GM10266 (cell line): ENCODE measurements around the gene CRLF3.
"Not testable (repeated sequence)": the region's sequence is repeated elsewhere in the genome, so short reads cannot be mapped to it uniquely, and the experiment has no call there.

Experiments
- DNase-seq: peaks from one replicate; pipeline ENCODE4 v3.0.0; 2012; ENCODE audit errors: extremely low spot score
- TF ChIP-seq, protein P1 (sequence below): IDR thresholded peaks from 2 replicates; pipeline ENCODE4 v1.5.1; 2012; ENCODE audit warnings: mild to moderate bottlenecking, low read depth; ENCODE audit not compliant: control insufficient read depth, insufficient read depth; ENCODE audit errors: missing control alignments

The CRLF3 gene

DNA sequence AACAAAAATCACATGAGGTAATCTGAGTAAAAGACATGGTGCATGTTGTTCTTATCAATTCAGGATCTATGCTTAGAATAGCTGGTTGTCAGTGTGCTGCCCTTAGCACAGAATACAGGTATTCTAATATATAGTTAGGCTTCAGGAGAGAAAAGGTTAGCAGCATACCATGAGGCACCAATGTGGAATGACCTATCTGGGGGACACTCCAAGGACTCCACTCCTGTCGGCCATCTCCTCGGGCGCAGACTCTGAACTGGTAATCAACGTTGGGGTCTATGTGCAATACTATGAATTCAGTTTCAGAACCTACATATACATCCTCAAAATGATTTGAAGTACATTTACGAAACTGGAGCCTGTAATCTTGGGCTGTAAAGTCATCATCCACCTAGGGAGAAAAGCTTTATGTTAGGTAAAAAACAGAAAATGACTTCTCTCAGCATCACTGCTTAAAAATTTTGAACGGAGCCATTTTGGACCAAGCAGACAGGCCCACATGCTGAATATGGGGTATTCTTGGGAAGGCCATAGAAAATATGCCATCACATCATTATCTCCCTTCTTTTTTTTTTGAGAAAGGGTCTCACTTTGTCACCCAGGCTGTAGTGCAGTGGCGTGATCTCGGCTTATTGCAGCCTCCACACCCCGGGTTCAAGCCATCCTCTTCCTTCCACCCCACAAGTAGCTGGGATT lies 31.1 kb downstream of the CRLF3 start:
- TF ChIP-seq, protein P1, sequence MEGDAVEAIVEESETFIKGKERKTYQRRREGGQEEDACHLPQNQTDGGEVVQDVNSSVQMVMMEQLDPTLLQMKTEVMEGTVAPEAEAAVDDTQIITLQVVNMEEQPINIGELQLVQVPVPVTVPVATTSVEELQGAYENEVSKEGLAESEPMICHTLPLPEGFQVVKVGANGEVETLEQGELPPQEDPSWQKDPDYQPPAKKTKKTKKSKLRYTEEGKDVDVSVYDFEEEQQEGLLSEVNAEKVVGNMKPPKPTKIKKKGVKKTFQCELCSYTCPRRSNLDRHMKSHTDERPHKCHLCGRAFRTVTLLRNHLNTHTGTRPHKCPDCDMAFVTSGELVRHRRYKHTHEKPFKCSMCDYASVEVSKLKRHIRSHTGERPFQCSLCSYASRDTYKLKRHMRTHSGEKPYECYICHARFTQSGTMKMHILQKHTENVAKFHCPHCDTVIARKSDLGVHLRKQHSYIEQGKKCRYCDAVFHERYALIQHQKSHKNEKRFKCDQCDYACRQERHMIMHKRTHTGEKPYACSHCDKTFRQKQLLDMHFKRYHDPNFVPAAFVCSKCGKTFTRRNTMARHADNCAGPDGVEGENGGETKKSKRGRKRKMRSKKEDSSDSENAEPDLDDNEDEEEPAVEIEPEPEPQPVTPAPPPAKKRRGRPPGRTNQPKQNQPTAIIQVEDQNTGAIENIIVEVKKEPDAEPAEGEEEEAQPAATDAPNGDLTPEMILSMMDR: no peak
- DNase-seq: no peak

DNA sequence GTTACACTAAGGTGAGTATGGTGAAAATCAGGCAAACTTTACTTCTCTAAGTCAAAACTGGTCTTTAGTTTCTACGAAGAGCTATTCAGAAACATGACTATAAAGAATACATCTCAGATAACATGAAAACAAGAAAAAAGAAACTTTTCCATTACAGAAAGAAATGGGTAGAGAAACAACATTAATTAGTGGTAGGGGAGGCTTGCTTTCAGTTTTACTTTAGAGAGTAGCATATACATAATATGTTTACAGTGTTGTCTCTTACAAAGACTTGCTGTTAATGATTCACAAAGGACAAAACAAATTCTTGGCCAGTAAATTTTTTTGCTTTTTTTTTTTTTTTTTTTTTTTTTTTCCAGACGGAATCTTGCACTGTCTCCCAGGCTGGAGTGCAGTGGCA lies 34.2 kb downstream of the CRLF3 start:
- peak; percentile 14 for DNase-seq
- TF ChIP-seq, protein P1: no peak

DNA sequence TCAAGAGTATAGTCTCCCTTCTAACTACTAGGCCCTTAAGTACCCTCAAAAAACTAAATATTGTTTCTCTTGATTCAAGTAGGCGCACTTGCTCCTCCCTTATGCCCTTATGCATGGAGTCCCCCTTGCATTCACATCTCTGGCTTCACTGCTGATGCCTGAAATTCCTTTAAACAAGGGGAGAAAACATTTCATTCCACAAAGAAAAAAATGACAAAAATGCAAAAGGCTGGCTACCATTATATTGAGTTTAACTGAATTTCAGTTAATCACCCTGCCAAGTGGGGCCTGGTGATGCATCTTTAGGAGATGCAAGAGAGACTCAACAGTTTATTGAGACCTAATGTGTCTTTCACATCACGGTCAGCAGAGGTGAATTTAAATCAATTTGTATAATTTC lies 35.6 kb downstream of the CRLF3 start:
- TF ChIP-seq, protein P1: no peak
- no peak for DNase-seq

DNA sequence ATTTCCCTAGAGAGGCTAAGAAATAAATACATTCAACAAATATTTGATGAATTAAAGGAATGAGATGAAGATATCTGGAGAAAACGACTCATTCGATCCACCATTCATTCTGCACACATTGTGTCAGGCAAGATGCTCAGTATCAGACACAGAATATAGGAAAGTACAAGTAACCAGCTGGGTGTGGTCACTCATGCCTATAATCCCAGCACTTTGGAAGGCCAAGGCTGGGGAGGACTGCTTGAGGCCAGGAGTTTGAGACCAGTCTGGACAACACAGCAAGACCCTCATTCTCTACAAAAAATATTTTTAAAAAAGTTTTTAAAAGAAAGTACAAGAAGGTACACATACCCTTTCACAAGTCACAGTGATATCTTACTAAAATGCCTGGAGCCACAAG lies 42.3 kb downstream of the CRLF3 start:
- TF ChIP-seq, protein P1: no peak
- DNase-seq: no peak

DNA sequence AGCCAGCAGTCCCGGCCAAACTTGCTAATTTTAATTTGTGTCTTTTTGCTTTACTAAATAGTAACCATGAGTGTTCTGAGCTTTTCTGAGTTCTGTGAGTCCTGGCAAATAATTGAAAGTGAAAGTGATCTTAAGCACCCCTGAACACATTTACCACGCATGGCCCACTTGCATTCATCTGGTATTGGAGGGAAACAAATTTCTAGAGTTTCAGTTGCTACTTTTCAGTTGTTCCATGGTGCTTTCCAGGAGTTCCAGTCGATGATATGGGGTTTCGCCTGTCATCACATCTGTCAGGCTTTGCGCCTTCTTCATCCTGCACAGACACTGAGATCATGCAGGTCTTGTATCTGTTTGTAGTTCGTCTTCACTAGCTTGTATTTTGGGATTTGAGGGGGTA lies 44.1 kb downstream of the CRLF3 start:
- TF ChIP-seq, protein P1: no peak
- peak; percentile 12 for DNase-seq

DNA sequence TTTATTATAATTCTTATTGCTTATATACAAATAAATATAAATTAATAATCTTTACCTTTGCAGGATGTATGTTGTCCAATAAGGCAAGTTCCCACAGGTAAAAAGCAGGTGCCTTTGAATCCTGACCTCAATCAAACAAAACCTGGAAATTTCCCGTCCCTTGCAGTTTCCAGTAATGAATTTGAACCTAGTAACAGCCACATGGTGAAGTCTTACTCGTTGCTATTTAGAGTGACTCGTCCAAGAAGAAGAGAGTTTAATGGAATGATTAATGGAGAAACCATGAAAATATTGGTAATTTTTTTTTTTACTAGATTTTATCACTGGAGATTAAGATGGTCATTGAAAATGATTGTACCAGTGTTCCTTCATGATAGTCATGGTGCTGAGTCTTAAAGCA lies 55.7 kb downstream of the CRLF3 start:
- DNase-seq: not testable (repeated sequence)

DNA sequence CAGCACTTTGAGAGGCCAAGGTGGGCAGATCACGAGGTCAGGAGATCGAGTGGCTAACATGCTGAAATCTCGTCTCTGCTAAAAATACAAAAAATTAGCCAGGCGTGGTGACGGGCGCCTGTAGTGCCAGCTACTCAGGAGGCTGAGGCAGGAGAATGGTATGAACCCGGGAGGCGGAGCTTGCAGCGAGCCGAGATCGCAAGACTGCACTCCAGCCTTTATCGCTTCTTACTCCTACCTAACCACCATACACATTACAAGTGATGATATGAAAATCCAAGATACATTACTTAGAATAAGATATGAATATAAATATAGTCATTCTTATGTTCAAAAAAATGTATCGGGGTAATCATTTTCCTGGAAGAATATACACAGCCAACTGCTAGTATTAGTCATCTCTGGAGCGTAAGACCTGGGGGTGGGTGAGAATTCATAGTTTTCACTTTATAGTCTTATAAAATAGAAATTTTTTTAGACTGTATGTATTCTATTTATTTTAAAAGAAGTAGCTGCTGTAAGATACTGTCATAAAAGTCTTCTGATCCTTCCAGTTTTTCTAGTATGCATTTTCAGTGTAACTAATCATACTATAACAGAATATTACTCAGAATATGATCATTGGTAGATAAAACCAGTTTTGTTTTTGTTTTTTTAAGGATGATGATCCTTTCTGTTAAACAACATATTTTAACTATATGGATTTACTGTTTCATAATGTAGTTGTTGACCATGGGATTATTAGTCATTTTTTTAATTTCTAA lies 56.7 kb downstream of the CRLF3 start:
- DNase-seq: not testable (repeated sequence)

DNA sequence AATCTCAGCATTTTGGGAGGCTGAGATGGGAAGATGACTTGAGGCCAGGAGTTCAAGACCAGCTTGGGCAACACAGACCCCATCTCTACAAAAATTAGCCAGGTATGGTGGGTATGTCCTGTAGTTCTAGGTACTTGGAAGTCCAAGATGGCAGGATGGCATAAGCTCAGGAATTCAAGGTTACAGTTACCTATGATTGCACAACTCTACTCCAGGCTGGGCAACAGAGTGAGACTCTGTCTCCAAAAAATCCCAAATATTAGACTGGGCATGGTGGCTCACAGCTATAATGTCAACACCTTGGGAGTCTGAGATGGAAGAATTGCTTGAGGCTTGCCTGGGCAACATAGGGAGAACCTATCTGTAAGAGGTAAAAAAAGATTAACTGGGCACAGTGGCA lies 63.4 kb downstream of the CRLF3 start:
- DNase-seq: no peak
- TF ChIP-seq, protein P1: no peak

DNA sequence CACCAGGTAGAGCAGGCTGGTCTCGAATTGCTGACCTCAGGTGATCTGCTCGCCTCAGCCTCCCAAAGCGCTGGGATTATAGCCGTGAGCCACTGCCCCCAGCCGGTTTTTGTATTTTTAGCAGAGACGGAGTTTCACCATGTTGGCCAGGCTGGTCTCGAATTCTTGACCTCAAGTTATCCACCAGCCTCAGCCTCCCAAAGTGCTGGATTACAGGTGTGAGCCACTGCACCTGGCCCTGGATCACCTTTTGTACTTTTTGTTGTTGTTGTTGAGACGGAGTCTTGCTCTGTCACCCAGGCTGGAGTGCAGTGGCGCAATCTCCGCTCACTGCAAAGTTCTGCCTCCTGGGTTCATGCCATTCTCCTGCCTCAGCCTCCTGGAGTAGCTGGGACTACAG lies 71.2 kb downstream of the CRLF3 start:
- not testable (repeated sequence) for DNase-seq

DNA sequence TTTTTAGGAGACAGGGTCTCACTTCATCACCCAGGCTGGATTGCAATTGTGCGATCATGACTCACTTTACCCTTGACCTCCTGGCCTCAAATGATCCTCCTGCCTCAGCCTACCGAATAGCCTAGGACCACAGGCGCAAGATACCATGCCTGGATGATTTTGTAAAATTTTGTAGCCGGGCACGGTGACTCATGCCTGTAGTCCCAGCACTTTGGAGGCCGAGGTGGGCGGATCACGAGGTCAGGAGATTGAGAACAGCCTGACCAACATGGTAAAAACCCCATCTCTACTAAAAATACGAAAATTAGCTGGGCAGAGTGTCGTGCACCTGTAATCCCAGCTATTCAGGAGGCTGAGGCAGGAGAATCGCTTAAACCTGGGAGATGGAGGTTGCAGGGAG lies 73.5 kb downstream of the CRLF3 start:
- DNase-seq: not testable (repeated sequence)

DNA sequence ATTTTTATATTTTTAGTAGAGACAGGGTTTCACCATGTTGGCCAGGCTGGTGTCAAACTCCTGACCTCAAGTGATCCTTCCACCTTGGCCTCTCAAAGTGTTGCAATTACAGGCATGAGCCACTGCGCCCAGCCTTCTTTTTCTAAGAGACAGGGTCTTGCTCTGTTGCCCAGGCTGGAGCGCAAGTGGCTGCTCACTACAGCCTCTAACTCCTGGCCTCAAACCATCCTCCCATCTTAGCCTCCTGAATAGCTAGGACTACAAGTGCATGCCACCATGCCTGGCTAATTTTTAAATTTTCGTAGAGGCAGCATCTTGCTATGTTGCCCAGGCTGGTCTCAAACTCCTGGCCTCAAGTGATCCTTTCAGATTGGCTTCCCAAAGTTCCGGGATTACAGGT lies 76.9 kb downstream of the CRLF3 start:
- DNase-seq: not testable (repeated sequence)

DNA sequence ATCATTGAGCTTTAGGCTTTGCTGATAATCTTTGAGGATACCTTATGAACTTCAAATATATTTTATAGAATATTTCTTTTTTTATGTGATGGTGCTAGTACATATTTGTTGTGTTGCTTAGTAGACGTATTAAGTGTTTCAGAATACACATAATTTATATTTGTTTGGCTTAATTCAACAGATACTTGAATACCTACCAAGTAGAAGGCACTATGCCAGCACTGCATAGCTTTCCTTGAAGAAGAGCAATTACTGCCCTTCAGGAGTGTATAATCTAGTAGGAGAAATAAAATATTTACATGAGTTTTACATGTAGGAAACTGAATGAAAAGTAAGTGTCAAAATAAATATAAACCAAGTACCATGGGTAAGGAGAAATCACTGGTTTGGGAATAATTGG lies 81.8 kb downstream of the CRLF3 start:
- DNase-seq: not testable (repeated sequence)

DNA sequence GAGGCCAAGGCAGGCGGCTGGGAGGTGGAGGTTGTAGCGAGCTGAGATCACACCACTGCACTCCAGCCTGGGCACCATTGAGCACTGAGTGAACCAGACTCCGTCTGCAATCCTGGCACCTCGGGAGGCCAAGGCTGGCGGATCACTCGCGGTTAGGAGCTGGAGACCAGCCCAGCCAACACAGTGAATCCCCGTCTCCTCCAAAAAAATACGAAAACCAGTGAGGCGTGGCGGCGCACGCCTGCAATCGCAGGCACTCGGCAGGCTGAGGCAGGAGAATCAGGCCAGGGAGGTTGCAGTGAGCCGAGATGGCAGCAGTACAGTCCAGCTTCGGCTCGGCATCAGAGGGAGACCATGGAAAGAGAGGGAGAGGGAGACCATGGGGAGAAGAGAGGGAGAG lies 88.1 kb downstream of the CRLF3 start:
- DNase-seq: not testable (repeated sequence)
